Measurements from ENCODE around the gene DIPK1C. TPM values are rescaled to one million over a fixed set of nuclear protein-coding genes. Genes with fewer than 3 reads are reported as not detected.

DIPK1C gene
- total RNA-seq, 2 experiments from 2014 or later, result not detected

DNA sequence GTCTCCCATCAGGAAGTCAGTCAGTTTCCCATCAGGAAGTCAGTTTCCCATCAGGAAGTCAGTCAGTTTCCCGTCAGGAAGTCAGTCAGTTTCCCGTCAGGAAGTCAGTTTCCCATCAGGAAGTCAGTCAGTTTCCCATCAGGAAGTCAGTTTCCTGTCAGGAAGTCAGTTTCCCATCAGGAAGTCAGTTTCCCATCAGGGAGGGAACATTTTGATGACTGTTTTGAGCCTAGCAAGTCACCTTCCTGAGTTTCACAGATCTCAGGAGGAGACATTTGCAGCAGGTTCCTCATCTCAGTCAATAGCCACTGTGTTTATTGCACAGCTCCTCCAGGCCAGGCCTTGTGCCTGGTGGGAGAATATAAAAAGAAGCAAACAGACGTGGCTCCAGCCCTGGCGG, 31.9 kb downstream of the DIPK1C start:
- CTCF ChIA-PET, result no interaction called here
- no peak for ATAC-seq
- DNase-seq, result no peak
- no peaks in the 10 kb centered on the region for H3K36me3 Mint-ChIP-seq (ENCODE audit: low read depth)
- POLR2A ChIA-PET, result no interaction called here
- no peaks in the 10 kb centered on the region for H3K4me1 Mint-ChIP-seq (ENCODE audit: low read depth)
- TF ChIP-seq CTCF (IDR thresholded peaks at IDR 0.05), result no peak
- no peak overlapping the region for H3K27ac Mint-ChIP-seq
- H3K27me3 Mint-ChIP-seq, result no peaks in the 10 kb centered on the region
- intact Hi-C loops (cut with micrococcal nuclease), result no loop called here
- H3K9me3 Mint-ChIP-seq, result no peaks in the 10 kb centered on the region
- no peak overlapping the region for H3K4me3 Mint-ChIP-seq

DNA sequence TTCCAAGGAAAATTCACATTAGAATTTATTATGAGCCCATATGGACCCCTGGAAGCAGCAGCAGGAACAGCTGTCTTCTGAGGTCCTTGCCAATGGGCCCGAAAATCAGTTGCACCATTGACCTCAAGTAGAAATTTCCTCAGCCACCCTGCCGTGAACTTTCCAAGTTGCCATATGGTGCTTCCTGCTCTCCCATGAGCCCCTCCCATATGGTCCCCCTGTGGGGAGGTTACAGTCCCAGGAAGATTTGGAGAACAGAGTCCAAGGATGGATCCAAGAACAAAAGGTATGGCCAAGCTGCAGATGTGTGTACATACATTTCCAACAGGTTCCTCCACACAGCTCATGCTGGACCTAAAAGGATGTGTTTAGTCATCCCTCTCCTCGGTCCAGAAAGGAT, 34.6 kb downstream of the DIPK1C start:
- Mint-ChIP-seq H3K9me3 (no peaks in the 10 kb centered on the region), H3K27me3 (no peaks in the 10 kb centered on the region), H3K27ac (no peak overlapping the region), H3K4me1 (ENCODE audit: low read depth) (no peaks in the 10 kb centered on the region), H3K36me3 (ENCODE audit: low read depth) (no peaks in the 10 kb centered on the region), H3K4me3 (no peak overlapping the region)
- CTCF ChIA-PET, result no interaction called here
- no peak for TF ChIP-seq CTCF (IDR thresholded peaks at IDR 0.05)
- intact Hi-C loops (cut with micrococcal nuclease), result no loop called here
- POLR2A ChIA-PET, result no interaction called here
- no peak for DNase-seq
- no peak for ATAC-seq

DNA sequence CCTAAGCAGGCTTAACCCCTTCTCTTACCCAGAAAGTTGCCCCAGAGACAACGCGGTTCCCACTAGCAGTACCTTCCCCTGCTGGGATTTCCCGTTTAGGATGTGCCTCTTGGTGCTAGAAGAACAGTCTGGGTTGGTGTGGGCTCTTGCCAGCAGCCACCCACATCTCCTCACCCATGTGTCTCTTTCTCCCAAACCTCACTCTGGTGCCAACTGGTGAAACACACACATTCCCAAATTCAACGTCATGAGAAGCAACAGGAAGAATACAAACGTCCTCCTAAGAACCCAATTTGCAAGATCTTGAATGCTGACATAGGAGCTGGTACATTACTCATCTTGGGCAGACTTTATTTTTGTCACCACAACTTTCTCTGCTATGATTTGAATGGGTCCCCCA, 36.2 kb downstream of the DIPK1C start:
- ATAC-seq (no peak), DNase-seq (no peak)
- Mint-ChIP-seq H3K4me1 (ENCODE audit: low read depth) (no peaks in the 10 kb centered on the region), H3K4me3 (no peak overlapping the region), H3K27me3 (no peaks in the 10 kb centered on the region), H3K9me3 (no peaks in the 10 kb centered on the region), H3K27ac (no peak overlapping the region), H3K36me3 (ENCODE audit: low read depth) (no peaks in the 10 kb centered on the region)
- POLR2A ChIA-PET, result interaction anchor here (0.8 kb wide), 1 partner anchor 22 kb away, joined by 4 read pairs; no protein-coding TSS in a partner anchor
- CTCF ChIA-PET, result no interaction called here
- intact Hi-C loops (cut with micrococcal nuclease), result no loop called here
- no peak for TF ChIP-seq CTCF (IDR thresholded peaks at IDR 0.05)

DNA sequence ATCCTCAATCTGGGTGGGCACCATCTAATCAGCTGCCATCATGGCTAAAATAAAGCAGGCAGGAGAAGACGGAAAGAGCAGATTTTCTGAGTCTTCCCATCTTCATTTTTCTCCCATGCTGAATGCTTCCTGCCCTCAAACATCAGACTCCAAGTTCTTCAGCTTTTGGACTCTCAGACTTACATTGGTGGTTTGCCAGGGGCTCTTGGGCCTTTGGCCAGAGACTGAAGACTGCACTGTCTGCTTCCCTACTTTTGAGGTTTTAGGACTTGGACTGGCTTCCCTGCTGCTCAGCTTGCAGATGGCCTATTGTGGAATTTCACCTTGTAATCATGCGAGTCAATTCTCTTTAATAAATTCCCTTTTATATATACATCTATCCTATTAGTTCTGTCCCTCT, 36.6 kb downstream of the DIPK1C start:
- intact Hi-C loops (cut with micrococcal nuclease), result no loop called here
- Mint-ChIP-seq H3K9me3 (no peaks in the 10 kb centered on the region), H3K4me3 (no peak overlapping the region), H3K27ac (no peak overlapping the region), H3K4me1 (ENCODE audit: low read depth) (no peaks in the 10 kb centered on the region), H3K36me3 (ENCODE audit: low read depth) (no peaks in the 10 kb centered on the region), H3K27me3 (no peaks in the 10 kb centered on the region)
- TF ChIP-seq CTCF (IDR thresholded peaks at IDR 0.05), result no peak
- CTCF ChIA-PET, result no interaction called here
- ATAC-seq, result no peak
- POLR2A ChIA-PET, result interaction anchor here (0.8 kb wide), 1 partner anchor 21 kb away, joined by 4 read pairs; no protein-coding TSS in a partner anchor
- no peak for DNase-seq

- no peak for DNase-seq
- H3K4me3 Mint-ChIP-seq, result no peak overlapping the region
- H3K4me1 Mint-ChIP-seq (ENCODE audit: low read depth), result no peaks in the 10 kb centered on the region
- no peak overlapping the region for H3K27ac Mint-ChIP-seq
- ChIA-PET CTCF (no interaction called here), POLR2A (interaction anchor here (0.6 kb wide), 1 partner anchor 55 kb away, joined by 3 read pairs; no protein-coding TSS in a partner anchor)
- no peak for TF ChIP-seq CTCF (IDR thresholded peaks at IDR 0.05)
- no peaks in the 10 kb centered on the region for H3K9me3 Mint-ChIP-seq
- no peaks in the 10 kb centered on the region for H3K27me3 Mint-ChIP-seq
- no peaks in the 10 kb centered on the region for H3K36me3 Mint-ChIP-seq (ENCODE audit: low read depth)
- intact Hi-C loops (cut with micrococcal nuclease), result no loop called here
- no peak for ATAC-seq
Measured at GRCh38 chr18:74419761-74420160, 37.3 kb downstream of the DIPK1C start.

Measured in activated CD8-positive, alpha-beta T cell treated with anti-CD3 and anti-CD28 coated beads for 36 hours (primary cell).